Measurements from ENCODE around the gene PGBD5.
"Not testable (repeated sequence)": the region's sequence is repeated elsewhere in the genome, so short reads cannot be mapped to it uniquely, and the experiment has no call there.

The PGBD5 gene

DNA sequence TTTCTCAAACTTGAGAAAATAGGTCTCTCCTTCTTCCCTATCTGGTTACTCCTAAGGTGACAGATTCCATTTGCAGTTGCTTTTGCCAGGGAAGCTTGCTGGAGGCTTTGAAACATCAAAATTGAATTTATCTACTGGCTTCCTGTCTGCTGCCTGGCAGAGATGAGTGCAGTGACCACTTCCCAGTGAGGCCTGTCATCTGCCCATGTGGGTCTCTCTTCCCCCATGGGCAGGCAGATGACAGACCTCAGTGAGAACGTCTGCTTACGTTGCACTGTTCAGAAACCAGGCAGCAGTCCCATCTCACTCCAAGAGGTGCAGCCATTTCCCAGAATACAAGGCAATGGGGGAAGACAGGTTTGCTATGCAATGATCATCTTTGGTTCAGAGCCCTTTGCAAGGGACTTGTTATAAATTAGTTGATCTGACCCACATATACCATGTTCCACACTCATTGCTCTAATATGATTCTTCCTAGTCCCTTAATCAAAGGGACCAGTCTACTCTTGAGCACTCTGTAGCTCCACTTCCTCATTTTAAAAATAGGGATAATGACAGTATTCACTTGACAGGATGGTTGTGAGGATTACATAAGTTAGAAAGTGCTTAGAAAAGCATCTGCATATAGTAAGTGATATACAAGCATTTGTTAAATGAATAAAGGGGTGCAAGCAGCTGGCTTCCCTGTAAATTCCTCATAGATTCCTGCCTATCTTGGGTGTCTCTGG is 10.6 kb downstream of the PGBD5 start:
- H3K9ac ChIP-seq (ENCODE audit: low read length in 5 of 5), result no peak overlapping the region
- H3K4me1 ChIP-seq (ENCODE audit: control insufficient read depth in 5 of 5, insufficient read depth in 5 of 5, low read length in 5 of 5), result no peaks in the 10 kb centered on the region
- peaks cover 0 to 9% (median 3%) of the 10 kb centered on the region in 5 donors for H3K27me3 ChIP-seq (ENCODE audit: control insufficient read depth in 5 of 5, insufficient read depth in 4 of 5, low read length in 5 of 5)
- H3K9me3 ChIP-seq (ENCODE audit: control insufficient read depth in 5 of 5, low read length in 5 of 5), result no peaks in the 10 kb centered on the region
- no peak overlapping the region for H3K4me3 ChIP-seq (ENCODE audit: low read depth in 1 of 5, low read length in 5 of 5)
- no peak overlapping the region for H3K27ac ChIP-seq (ENCODE audit: low read depth, low read length)
- no peaks in the 10 kb centered on the region for H3K36me3 ChIP-seq (ENCODE audit: control insufficient read depth in 5 of 5, insufficient read depth in 5 of 5, low read length in 5 of 5)

DNA sequence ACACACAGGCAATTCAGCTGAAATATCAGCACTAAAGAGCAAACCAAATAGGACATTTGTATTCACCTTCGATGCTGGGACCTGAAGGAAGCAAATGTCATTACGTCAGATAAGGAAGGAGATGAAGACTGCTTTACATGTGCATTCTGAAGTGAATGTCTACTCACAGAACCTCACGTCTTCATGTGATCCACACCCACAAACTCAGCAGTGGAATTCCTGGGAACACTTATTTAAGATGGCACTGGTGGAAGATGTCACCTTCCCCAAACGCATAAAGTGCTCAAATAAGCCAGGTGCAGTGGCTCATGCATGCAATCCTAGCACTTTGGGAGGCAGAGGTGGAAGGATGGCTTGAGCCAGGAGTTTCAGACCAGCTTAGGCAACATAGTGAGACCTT is 11.4 kb downstream of the PGBD5 start:
- Histone ChIP-seq H3K4me3 (ENCODE audit: low read depth in 1 of 5, low read length in 5 of 5) (no peak overlapping the region), H3K27ac (ENCODE audit: low read depth, low read length) (no peak overlapping the region), H3K27me3 (ENCODE audit: control insufficient read depth in 5 of 5, insufficient read depth in 4 of 5, low read length in 5 of 5) (peaks cover 0 to 9% (median 3%) of the 10 kb centered on the region in 5 donors), H3K36me3 (ENCODE audit: control insufficient read depth in 5 of 5, insufficient read depth in 5 of 5, low read length in 5 of 5) (no peaks in the 10 kb centered on the region), H3K9ac (ENCODE audit: low read length in 5 of 5) (no peak overlapping the region), H3K4me1 (ENCODE audit: control insufficient read depth in 5 of 5, insufficient read depth in 5 of 5, low read length in 5 of 5) (no peaks in the 10 kb centered on the region), H3K9me3 (ENCODE audit: control insufficient read depth in 5 of 5, low read length in 5 of 5) (no peaks in the 10 kb centered on the region)

DNA sequence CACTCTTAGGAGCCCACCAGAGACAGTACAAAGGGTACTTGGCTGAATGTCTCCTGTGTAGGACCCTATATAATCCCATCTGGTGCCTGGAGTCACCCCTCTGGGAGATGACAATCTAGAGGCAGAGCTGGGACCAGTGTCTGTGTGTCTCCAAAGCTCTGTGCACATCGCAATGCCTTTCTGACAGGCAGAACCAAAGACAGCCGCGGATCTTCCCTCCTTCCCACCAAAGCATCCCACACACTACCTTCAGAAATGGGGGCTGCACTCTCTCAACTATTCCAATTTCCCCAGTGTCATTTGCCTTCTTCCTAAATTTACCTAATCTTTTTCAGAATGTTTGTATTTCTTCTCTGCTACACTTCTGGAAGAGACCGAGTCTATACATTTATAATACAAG is 12.0 kb downstream of the PGBD5 start:
- Histone ChIP-seq H3K27ac (ENCODE audit: low read depth, low read length) (no peak overlapping the region), H3K9me3 (ENCODE audit: control insufficient read depth in 5 of 5, low read length in 5 of 5) (no peaks in the 10 kb centered on the region), H3K27me3 (ENCODE audit: control insufficient read depth in 5 of 5, insufficient read depth in 4 of 5, low read length in 5 of 5) (peaks cover 0 to 9% (median 3%) of the 10 kb centered on the region in 5 donors)

DNA sequence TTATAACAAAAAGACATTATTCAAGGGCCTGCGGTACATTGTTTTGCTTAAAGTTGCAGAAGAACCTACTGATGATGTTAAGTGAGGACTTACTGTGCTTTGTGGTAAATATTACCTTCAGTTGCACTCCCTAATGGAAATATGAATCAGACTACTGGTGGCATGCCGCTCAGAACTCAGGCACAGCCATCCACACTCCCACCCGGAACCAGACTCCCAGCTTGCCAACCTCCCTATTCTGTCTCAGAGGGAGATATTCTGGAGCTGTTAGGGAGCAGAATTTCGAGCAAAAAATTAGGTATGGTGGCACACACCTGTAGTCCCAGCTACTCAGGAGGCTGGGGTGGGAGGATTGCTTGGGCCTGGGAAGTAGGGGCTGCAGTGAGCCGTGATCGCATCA is 13.1 kb downstream of the PGBD5 start:
- Histone ChIP-seq H3K9me3 (ENCODE audit: control insufficient read depth in 5 of 5, low read length in 5 of 5) (no peaks in the 10 kb centered on the region), H3K36me3 (ENCODE audit: control insufficient read depth in 5 of 5, insufficient read depth in 5 of 5, low read length in 5 of 5) (no peaks in the 10 kb centered on the region), H3K4me3 (ENCODE audit: low read depth in 1 of 5, low read length in 5 of 5) (no peak overlapping the region), H3K27ac (ENCODE audit: low read depth, low read length) (no peak overlapping the region), H3K9ac (ENCODE audit: low read length in 5 of 5) (no peak overlapping the region), H3K27me3 (ENCODE audit: control insufficient read depth in 5 of 5, insufficient read depth in 4 of 5, low read length in 5 of 5) (peaks cover 0 to 5% (median 3%) of the 10 kb centered on the region in 5 donors), H3K4me1 (ENCODE audit: control insufficient read depth in 5 of 5, insufficient read depth in 5 of 5, low read length in 5 of 5) (no peaks in the 10 kb centered on the region)

More for the DNA sequence above, 12.0 kb downstream of the PGBD5 start:
- no peaks in the 10 kb centered on the region for H3K36me3 ChIP-seq (ENCODE audit: control insufficient read depth in 5 of 5, insufficient read depth in 5 of 5, low read length in 5 of 5)
- no peaks in the 10 kb centered on the region for H3K4me1 ChIP-seq (ENCODE audit: control insufficient read depth in 5 of 5, insufficient read depth in 5 of 5, low read length in 5 of 5)
- no peak overlapping the region for H3K4me3 ChIP-seq (ENCODE audit: low read depth in 1 of 5, low read length in 5 of 5)
- no peak overlapping the region for H3K9ac ChIP-seq (ENCODE audit: low read length in 5 of 5)

DNA sequence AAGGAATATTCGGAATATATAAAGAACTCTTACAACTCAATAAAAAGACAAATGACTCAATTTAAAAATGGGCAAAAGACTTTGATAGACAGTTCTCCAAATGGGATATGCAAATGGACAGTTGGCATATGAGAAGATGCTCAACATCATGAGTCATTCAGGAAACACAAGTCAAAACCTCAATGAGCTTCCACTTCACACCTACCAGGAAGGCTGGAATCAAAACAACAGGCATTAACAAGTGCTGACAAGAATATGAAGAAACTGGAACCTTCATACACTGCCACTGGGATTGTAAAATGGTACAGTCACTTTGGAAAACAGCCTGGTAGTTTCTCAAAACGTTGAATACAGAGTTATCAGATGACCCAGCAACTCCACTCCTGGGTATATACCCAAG is 17.2 kb downstream of the PGBD5 start:
- Histone ChIP-seq H3K4me1 (ENCODE audit: control insufficient read depth in 5 of 5, insufficient read depth in 5 of 5, low read length in 5 of 5) (no peaks in the 10 kb centered on the region), H3K27ac (ENCODE audit: low read depth, low read length) (no peak overlapping the region), H3K9me3 (ENCODE audit: control insufficient read depth in 5 of 5, low read length in 5 of 5) (no peaks in the 10 kb centered on the region), H3K9ac (ENCODE audit: low read length in 5 of 5) (no peak overlapping the region), H3K27me3 (ENCODE audit: control insufficient read depth in 5 of 5, insufficient read depth in 4 of 5, low read length in 5 of 5) (peaks cover 0 to 3% (median 0%) of the 10 kb centered on the region in 5 donors), H3K4me3 (ENCODE audit: low read depth in 1 of 5, low read length in 5 of 5) (no peak overlapping the region), H3K36me3 (ENCODE audit: control insufficient read depth in 5 of 5, insufficient read depth in 5 of 5, low read length in 5 of 5) (no peaks in the 10 kb centered on the region)

DNA sequence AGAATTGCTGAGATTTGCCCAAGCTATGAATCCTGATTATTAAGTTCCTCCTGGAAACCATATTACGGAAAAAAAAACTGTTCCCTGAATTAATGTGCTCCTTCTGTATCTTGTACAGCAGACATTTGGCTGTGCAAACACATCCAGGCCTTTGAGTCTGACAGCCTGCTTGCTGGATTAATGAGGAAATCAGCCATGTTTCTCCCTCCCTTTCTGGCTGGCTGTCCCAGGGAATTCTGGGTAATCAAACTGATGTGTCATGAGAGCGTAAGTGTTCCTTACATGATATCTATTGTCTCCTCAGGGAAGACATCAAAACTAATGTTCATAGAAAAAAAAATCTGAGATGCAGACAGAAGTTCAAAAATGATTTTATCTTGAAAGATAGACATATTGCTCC is 18.8 kb downstream of the PGBD5 start:
- no peaks in the 10 kb centered on the region for H3K4me1 ChIP-seq (ENCODE audit: control insufficient read depth in 5 of 5, insufficient read depth in 5 of 5, low read length in 5 of 5)
- peaks cover 0 to 3% (median 0%) of the 10 kb centered on the region in 5 donors for H3K27me3 ChIP-seq (ENCODE audit: control insufficient read depth in 5 of 5, insufficient read depth in 4 of 5, low read length in 5 of 5)
- H3K4me3 ChIP-seq (ENCODE audit: low read depth in 1 of 5, low read length in 5 of 5), result no peak overlapping the region
- no peaks in the 10 kb centered on the region for H3K9me3 ChIP-seq (ENCODE audit: control insufficient read depth in 5 of 5, low read length in 5 of 5)
- no peak overlapping the region for H3K27ac ChIP-seq (ENCODE audit: low read depth, low read length)
- H3K9ac ChIP-seq (ENCODE audit: low read length in 5 of 5), result no peak overlapping the region
- H3K36me3 ChIP-seq (ENCODE audit: control insufficient read depth in 5 of 5, insufficient read depth in 5 of 5, low read length in 5 of 5), result no peaks in the 10 kb centered on the region

DNA sequence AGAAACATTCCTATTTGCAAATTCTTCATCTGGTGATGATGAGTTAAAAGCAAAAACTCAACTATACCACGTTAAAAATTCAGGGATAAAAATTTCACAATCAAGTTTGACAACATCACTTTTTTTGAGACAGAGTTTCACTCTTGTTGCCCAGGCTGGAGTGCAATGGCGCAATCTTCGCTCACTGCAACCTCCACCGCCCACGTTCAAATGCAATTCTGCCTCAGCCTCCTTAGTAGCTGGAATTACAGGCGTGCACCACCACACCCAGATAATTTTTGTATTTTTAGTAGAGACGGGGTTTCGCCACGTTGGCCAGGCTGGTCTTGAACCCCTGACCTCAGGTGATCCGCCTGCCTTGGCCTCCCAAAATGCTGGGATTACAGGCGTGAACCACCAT is 19.4 kb downstream of the PGBD5 start:
- H3K4me1 ChIP-seq (ENCODE audit: control insufficient read depth in 5 of 5, insufficient read depth in 5 of 5, low read length in 5 of 5); H3K36me3 ChIP-seq (ENCODE audit: control insufficient read depth in 5 of 5, insufficient read depth in 5 of 5, low read length in 5 of 5); H3K9me3 ChIP-seq (ENCODE audit: control insufficient read depth in 5 of 5, low read length in 5 of 5); H3K9ac ChIP-seq (ENCODE audit: low read length in 5 of 5); H3K4me3 ChIP-seq (ENCODE audit: low read depth in 1 of 5, low read length in 5 of 5); H3K27me3 ChIP-seq (ENCODE audit: control insufficient read depth in 5 of 5, insufficient read depth in 4 of 5, low read length in 5 of 5); H3K27ac ChIP-seq (ENCODE audit: low read depth, low read length): not testable (repeated sequence)

DNA sequence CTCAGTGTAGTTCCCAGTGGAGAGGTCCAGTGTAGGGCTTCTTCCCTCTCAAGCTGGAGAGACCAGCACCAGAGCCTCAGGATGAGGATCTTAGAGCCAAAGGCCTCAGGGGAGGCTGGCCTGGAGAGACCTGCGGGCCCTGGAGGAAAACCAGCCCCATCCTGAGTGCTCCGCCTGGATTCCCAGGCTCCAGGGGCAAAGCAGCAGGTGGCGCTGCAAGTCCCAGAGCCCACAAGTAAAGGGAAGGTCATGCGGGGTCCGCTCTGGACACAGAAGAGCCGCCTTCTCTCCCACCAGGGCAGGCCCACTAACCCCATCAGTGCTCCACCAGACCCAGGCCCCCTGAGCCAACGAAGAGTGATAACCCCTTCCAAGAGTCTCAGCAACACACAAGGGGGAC is 22.7 kb downstream of the PGBD5 start:
- no peak overlapping the region for H3K9ac ChIP-seq (ENCODE audit: low read length in 5 of 5)
- H3K27ac ChIP-seq (ENCODE audit: low read depth, low read length), result no peak overlapping the region
- peaks cover 0 to 3% (median 0%) of the 10 kb centered on the region in 5 donors for H3K27me3 ChIP-seq (ENCODE audit: control insufficient read depth in 5 of 5, insufficient read depth in 4 of 5, low read length in 5 of 5)
- H3K9me3 ChIP-seq (ENCODE audit: control insufficient read depth in 5 of 5, low read length in 5 of 5), result no peaks in the 10 kb centered on the region
- H3K36me3 ChIP-seq (ENCODE audit: control insufficient read depth in 5 of 5, insufficient read depth in 5 of 5, low read length in 5 of 5), result no peaks in the 10 kb centered on the region
- H3K4me1 ChIP-seq (ENCODE audit: control insufficient read depth in 5 of 5, insufficient read depth in 5 of 5, low read length in 5 of 5), result peaks cover 0 to 4% (median 0%) of the 10 kb centered on the region in 5 donors
- no peak overlapping the region for H3K4me3 ChIP-seq (ENCODE audit: low read depth in 1 of 5, low read length in 5 of 5)

DNA sequence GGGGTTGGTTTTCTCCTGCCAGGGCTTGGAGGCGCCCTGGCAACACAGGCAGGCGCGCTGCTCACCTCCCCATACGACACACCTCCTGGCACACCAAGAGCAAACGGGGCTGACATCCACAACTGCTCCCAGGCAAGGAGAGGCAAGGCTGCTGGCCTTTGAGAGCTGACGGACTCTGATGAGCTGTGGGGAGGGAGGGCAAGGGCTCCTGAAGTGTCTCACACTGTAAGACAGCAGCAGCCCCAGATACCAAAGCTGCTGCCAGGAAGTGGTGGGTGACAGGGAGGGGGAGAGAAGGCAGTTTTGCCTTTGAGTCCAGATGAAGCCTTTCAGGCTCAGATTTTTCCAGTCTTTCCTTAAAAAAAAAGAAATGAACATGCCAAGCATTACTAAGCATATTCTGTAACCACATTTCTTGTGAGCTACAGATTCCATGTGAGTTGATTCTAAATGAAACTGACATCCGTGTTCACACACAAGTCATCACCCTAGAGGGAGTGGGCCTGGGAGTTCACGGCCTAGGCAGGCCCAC is 24.3 kb downstream of the PGBD5 start:
- Histone ChIP-seq H3K4me3 (ENCODE audit: low read depth in 1 of 5, low read length in 5 of 5) (no peak overlapping the region), H3K9ac (ENCODE audit: low read length in 5 of 5) (no peak overlapping the region), H3K36me3 (ENCODE audit: control insufficient read depth in 5 of 5, insufficient read depth in 5 of 5, low read length in 5 of 5) (no peaks in the 10 kb centered on the region), H3K9me3 (ENCODE audit: control insufficient read depth in 5 of 5, low read length in 5 of 5) (no peaks in the 10 kb centered on the region), H3K27ac (ENCODE audit: low read depth, low read length) (no peak overlapping the region), H3K4me1 (ENCODE audit: control insufficient read depth in 5 of 5, insufficient read depth in 5 of 5, low read length in 5 of 5) (peaks cover 0 to 4% (median 0%) of the 10 kb centered on the region in 5 donors), H3K27me3 (ENCODE audit: control insufficient read depth in 5 of 5, insufficient read depth in 4 of 5, low read length in 5 of 5) (peaks cover 0 to 7% (median 0%) of the 10 kb centered on the region in 5 donors)

DNA sequence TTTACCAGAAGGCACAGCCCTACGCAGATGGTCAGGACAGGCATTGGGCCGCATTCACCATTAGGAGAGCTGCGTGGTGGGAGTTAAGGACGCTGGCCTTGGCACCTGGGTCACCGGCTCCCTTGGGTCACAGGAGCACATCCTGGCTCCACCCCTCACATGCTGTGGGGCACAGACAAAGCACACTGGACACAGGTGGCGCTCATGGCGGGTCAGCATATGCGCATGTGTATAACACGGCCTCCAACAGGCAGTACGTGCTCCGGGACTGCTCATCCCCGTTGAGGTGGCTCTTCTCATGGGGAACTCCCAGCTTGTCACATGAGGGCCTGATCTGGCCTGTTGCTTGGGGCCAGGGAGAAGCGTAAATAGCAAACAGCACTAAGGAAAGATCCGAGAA is 25.0 kb downstream of the PGBD5 start:
- Histone ChIP-seq H3K4me3 (ENCODE audit: low read depth in 1 of 5, low read length in 5 of 5) (no peak overlapping the region), H3K4me1 (ENCODE audit: control insufficient read depth in 5 of 5, insufficient read depth in 5 of 5, low read length in 5 of 5) (peaks cover 0 to 4% (median 0%) of the 10 kb centered on the region in 5 donors), H3K9me3 (ENCODE audit: control insufficient read depth in 5 of 5, low read length in 5 of 5) (no peaks in the 10 kb centered on the region), H3K9ac (ENCODE audit: low read length in 5 of 5) (no peak overlapping the region), H3K27me3 (ENCODE audit: control insufficient read depth in 5 of 5, insufficient read depth in 4 of 5, low read length in 5 of 5) (peaks cover 0 to 11% (median 0%) of the 10 kb centered on the region in 5 donors), H3K27ac (ENCODE audit: low read depth, low read length) (no peak overlapping the region), H3K36me3 (ENCODE audit: control insufficient read depth in 5 of 5, insufficient read depth in 5 of 5, low read length in 5 of 5) (no peaks in the 10 kb centered on the region)

Measured in subcutaneous abdominal adipose tissue (tissue), 5 donors.